HT-29 (cell line): ENCODE results near the gene ATG14. TPM values are rescaled to one million over a fixed set of nuclear protein-coding genes. Genes with fewer than 3 reads are reported as not detected.
A peak's percentile ranks its signal among the peaks of the same experiment; 100 is the strongest.
"Not testable (repeated sequence)": the region's sequence is repeated elsewhere in the genome, so short reads cannot be mapped to it uniquely, and the experiment has no call there.

ENCODE experiments used
- DNase-seq: peaks from one replicate; pipeline ENCODE4 v3.0.0-alpha.2; 2015; ENCODE audit warnings: low spot score
- total RNA-seq: library from RNA; depleted of rRNA; stranded (reverse); fragments of >200 nt; shearing (Covaris generic); gene quantifications from 2 replicates; pipeline ENCODE4 v1.2.3, GENCODE V29; 2014; rRNA removed

ATG14 gene
- total RNA-seq, result 3.1 and 3.5 TPM in 2 replicates

- peak; percentile 54 for DNase-seq
Measured at GRCh38 chr14:55411426-55412389, at the start of gene ATG14. ATG14 (minus strand) TSS chr14:55411830; CDS start chr14:55411822, 8 bp downstream.

GRCh38 chr14:55458800-55459515 is 47.3 kb upstream of the ATG14 start:
- DNase-seq, result no peak

- DNase-seq, result no peak
Measured at GRCh38 chr14:55457496-55457895, 45.9 kb upstream of the ATG14 start.

GRCh38 chr14:55456411-55456810 is 44.8 kb upstream of the ATG14 start:
- not testable (repeated sequence) for DNase-seq

- DNase-seq, result peak; percentile 50
Measured at GRCh38 chr14:55454264-55455002, 42.8 kb upstream of the ATG14 start.

- no peak for DNase-seq
Measured at GRCh38 chr14:55451950-55452349, 40.3 kb upstream of the ATG14 start.

GRCh38 chr14:55451398-55451797 is 39.8 kb upstream of the ATG14 start:
- DNase-seq, result no peak

- DNase-seq, result no peak
Measured at GRCh38 chr14:55450987-55451386, 39.4 kb upstream of the ATG14 start.

GRCh38 chr14:55450539-55450938 is 38.9 kb upstream of the ATG14 start:
- no peak for DNase-seq

GRCh38 chr14:55450124-55450523 is 38.5 kb upstream of the ATG14 start:
- no peak for DNase-seq

- DNase-seq, result no peak
Measured at GRCh38 chr14:55449116-55449515, 37.5 kb upstream of the ATG14 start.

GRCh38 chr14:55448141-55448614 is 36.5 kb upstream of the ATG14 start:
- DNase-seq, result peak; percentile 26

- no peak for DNase-seq
Measured at GRCh38 chr14:55446833-55447232, 35.2 kb upstream of the ATG14 start.

GRCh38 chr14:55446127-55446736 is 34.6 kb upstream of the ATG14 start:
- DNase-seq, result peak; percentile 65

GRCh38 chr14:55441286-55441685 is 29.7 kb upstream of the ATG14 start:
- DNase-seq, result no peak

GRCh38 chr14:55440385-55440784 is 28.8 kb upstream of the ATG14 start, which contains the start of gene TBPL2:
TBPL2 (minus strand) TSS chr14:55440616; CDS start chr14:55440449, 167 bp downstream.
- DNase-seq, result no peak

- peak; percentile 68 for DNase-seq
Measured at GRCh38 chr14:55438066-55438683, 26.5 kb upstream of the ATG14 start.

GRCh38 chr14:55436931-55437330 is 25.3 kb upstream of the ATG14 start:
- DNase-seq, result no peak

GRCh38 chr14:55436519-55436918 is 24.9 kb upstream of the ATG14 start:
- DNase-seq, result no peak

- no peak for DNase-seq
Measured at GRCh38 chr14:55434805-55435174, 23.2 kb upstream of the ATG14 start.
